Myocyte (in vitro differentiated cells): ENCODE data around the gene C4orf36. TPM values are rescaled to one million over a fixed set of nuclear protein-coding genes. Genes with fewer than 3 reads are reported as not detected.
A peak's percentile ranks its signal among the peaks of the same experiment; 100 is the strongest.

ENCODE experiments used
- DNase-seq: peaks from one replicate; pipeline ENCODE4 v3.0.0-alpha.2; 2012; ENCODE audit warnings: low read depth
- total RNA-seq: library from RNA; depleted of rRNA; stranded (reverse); fragments of >200 nt; gene quantifications from 2 replicates; pipeline ENCODE4 v1.2.3, GENCODE V29; 2014

The C4orf36 gene
- total RNA-seq, 1 donor from 2014 or later, result not detected

DNA sequence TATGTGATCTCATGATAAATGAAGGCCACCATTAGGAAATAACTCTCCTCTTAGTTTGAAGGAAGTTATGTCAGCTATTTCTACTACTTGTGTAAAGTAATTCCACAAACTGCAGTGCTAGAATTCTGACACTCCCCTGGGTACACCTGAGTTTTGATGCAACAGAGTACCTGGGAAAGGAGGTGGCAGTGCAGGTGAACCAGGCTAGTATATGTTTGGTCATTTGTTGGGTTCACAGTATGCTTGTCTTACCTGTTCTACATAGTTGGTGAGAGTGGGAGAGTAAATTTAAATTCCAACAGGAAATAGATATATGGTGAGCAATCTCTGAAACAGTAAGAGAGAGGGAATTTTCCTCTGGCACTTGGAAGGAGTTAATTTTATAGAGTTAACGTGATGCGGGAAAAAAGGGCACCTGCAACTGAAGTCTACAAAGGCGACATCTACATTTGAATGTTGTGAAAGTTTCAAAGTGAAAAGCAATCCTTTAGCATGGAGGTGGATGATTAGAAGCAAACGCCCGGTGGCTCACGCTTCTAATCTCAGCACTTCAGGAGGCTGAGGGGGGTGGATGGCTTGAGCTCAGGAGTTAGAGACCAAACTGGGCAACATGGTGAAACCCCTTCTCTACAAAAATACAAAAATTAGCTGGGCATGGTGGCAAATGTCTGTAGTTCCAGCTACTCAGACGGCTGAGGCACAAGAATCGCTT lies 34.7 kb downstream of the C4orf36 start:
- no peak for DNase-seq

- no peak for DNase-seq
Measured at GRCh38 chr4:86856896-86857295, 35.3 kb downstream of the C4orf36 start.

DNA sequence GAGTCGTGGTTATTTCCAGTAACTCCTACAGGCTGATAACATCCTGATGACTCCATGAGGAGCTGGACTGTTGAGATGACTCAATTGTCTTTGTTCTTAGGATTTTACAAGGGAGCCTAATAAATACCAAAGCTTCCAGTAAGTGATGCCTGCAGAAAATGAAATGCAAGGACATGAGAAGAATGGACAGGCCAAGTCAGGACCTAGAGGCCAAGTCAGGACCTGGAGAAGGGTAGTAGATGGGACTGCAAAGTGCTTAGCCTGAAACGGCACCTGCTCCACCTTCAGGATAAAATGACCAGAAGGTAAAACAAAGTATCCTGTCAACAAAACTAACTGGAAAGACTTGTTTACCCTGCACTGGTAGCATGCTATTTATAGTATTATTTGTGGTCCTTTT lies 36.6 kb downstream of the C4orf36 start:
- no peak for DNase-seq

DNA sequence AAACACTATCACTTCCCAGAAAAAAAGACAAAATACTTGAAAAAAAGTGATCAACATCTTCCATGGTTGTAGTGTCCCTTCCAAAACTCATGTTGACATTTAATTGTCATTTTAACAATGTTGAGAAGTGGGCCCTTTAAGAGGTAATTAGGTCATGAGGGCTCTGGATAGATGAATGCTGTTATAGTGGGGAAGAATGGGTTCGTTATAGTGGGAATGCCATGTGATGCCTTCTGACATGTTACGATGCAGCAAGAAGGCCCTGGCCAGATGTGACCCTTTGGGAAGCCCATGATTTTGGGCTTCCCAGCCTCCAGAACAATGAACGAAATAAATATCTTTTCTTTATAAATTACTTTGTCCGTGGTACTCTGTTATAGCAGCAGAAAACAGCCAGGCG lies 39.0 kb downstream of the C4orf36 start:
- no peak for DNase-seq

DNA sequence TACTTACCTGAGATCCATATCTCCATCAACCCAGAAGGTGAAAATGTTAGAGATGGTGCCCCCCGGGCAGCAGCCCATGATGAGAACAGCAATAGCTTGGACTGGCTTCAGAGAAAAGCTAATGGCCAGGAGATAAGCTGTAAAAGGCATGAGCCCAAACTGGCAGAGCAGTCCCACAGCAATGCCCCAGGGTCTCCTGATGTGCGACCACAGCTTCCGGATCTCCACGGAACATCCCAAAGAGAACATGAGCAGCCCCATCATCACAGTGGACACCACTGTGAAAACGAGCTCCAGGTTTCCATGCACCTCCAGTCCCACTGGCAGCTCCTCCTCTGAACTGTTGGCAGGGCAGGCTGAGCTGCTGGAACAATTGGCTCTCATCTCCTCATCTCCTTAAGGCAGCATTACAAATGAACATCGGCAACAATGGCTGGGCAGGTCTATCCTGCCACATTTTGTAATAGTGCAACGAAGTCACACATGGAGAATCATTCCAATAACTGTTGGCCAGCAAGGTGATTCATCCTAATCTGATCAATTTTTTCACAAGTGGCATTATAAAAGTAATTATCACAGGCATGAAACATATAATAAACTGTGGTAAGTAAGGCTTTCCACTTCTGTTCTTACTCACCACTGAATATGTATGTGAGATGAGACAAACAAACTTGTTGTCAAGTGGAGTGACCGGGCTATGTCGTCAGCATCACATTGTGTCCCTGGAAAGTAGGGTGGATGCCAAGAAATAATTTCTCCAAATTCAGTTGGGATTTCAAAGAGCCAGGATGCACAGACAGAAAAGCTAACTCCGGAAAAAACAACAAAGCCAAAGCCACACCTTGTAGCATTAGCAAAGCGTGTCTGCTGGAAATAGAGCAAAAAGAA lies 43.2 kb downstream of the C4orf36 start, which contains the start of gene SLC10A6:
Gene SLC10A6 (minus strand): TSS at position 653 of the 888 bp plus-strand sequence. CDS start 269 bp downstream, at position 384.
- DNase-seq, result no peak

DNA sequence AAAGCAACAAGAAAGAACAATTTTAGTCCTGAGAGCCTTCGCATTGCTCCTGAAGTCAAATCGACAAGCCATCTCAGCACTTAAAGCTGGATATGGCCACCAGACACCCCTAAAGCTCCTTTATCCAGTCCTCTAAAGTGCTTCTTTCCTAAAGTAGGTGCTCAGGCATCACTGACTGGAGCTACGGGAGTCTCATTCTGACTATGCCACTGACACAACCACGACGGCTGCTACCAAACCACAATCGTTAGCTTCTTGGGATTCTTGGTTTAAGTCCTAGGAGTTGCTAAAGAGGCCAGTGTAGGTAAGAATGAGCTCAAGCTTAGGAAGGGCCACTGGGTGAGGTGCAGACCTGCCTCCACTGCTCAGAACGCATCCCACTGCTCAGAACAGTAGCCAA lies 44.1 kb downstream of the C4orf36 start:
- DNase-seq, result peak; percentile 12

GRCh38 chr4:86847571-86847970 lies 44.7 kb downstream of the C4orf36 start:
- DNase-seq, result no peak

DNA sequence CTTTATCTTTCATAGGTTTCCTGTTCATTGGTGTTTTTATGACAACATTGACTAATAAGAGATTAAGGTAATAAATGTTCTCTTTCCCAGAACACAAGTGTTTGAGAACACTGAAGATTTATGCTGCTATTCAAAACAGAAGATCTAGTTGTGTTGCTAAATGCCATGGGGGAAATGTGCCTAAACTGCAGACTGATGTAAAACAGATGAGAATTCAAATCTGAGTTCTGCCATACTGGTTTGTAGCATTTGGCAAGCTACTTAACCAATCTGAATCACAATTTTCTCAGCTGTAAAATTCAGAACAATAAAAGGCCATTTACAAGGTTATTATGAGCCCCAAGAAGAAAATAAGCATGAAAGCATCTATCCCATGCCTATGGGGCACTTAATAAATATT lies 45.3 kb downstream of the C4orf36 start:
- no peak for DNase-seq

- DNase-seq, result no peak
Measured at GRCh38 chr4:86845593-86845992, 46.6 kb downstream of the C4orf36 start.

GRCh38 chr4:86841309-86841708 lies 50.9 kb downstream of the C4orf36 start:
- DNase-seq, result no peak

- DNase-seq, result no peak
Measured at GRCh38 chr4:86840858-86841257, 51.4 kb downstream of the C4orf36 start.

DNA sequence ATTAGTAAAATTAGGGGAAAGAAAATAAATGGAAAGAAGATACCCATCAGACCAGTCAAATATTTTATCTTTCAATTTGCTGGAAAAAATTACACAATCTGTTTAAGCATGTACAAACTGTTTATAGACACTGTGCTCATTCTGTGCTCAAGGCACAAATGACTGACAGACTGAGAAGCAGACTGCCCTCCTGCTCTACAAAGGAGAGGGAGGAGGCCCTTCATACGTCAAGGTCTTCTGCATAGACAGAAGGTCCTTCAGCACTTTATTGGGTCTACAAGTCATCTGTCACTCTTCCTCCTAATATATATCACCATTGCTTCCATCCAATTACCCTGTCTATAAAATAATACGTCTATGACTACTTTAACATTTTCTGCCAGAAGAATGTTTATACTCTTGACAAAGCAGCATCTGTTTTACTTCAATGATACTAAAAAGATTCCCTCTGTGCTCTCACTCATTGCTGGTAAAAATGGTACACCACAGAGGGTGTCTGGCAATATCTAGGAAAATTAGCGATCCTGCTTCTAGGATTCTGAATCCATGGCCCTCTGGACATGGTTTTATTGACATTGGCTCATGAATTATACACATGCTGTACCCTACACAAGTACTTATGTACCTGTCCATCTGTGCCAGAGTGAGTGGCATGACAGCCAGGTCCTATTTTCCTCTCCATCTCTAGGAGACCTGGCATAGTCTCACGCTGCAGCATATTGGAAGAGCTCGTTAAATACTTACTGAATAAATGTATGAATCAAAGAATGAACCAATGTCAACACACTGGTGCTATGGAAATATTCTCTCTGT lies 54.3 kb downstream of the C4orf36 start:
- DNase-seq, result no peak

DNA sequence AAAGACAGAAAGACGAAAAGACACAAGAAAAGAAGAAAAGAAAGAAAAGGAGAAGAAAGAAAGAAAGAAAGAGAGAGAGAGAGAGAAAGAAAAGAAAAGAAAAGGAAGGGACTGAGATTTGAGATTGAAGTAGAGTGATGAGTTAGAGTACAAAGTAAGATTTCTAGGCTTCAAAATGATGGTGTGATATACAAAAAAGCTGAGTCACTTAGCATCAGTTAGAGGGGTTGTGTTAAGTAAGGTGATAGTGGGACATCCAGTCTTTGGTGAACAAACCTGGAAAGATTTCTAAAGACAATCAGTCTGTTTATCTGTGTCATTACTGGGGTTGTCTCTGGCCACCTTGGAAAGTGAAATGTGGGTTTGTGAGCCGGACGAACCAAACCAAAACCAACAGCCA lies 56.5 kb downstream of the C4orf36 start:
- no peak for DNase-seq

DNA sequence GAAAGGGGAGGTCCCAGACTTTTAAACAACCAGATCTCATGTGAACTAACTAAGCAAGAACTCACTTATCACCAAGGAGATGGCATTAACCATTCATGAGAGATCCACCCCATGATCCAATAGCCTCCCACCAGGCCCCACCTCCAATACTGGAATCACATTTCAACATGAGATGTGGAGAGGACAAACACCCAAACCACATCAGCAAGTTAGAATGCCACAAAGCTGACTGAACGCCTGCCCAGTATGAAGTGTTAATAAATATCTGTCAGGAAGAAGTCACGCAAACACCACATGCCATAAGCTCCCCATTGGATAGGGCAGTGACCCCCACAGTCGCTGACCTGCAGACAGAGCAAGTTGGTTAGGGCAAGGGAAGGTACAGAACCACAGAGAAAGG lies 57.3 kb downstream of the C4orf36 start:
- peak; percentile 48 for DNase-seq

DNA sequence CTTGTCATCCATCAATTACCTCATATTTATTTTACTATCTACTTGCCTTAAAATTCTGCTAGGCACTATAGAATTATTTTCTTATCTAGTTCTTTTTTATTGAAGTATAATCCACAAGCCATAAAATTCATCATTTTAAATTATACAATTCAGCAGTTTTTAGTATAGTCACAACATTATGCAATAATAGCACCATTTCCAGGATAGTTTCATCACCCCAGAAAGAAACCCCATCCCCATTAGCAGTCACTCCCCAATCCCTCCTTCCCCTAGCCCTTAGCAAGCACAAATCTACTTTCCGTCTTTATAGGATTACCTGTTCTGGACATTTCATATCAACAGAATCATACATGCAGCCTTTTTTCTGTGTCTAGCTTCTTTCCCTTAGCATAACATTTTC lies 58.6 kb downstream of the C4orf36 start:
- no peak for DNase-seq

DNA sequence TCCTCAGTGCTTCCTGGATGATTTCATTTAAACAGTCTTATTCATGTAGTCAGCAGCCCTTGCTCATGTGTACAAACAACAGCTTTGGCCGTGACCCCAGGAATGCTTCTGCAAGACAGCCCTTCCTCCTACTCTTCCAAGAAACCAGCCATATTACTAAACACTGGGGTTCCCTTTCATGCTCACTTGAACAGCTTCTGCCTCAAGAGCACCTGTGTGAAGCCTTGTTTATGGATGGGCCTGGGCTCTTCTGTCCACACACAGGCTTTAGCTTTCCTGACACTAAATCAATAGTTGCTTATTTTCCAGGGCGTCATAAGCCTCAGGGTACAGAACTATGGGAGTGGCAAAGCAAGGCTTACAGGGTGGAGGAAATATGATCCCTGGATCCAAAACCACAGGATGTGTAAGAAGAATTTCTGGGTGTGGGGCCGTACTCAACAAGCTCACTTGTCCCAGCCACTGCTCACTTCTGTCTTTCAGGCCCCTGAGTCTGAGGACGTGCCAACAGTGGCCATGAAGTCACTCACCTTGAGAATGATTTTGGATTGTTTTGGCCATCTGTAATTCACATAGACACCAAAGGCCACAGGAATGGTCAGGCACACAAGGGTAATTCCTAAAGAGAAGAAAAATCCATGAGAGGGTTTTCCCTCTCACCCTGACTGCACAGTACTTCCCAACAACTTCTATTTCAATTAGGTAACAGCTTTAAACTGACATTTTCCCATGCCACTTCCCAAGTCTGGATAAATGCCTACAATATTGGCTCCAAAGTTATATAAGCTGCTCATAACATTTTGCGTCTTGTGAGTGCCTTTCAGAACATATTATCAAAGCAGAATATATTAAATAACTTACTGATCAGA lies 60.7 kb downstream of the C4orf36 start:
- peak; percentile 51 for DNase-seq
